Osteoblast (primary cell): ENCODE results near the gene ADORA1. TPM values are rescaled to one million over a fixed set of nuclear protein-coding genes. Genes with fewer than 3 reads are reported as not detected.
A peak's percentile ranks its signal among the peaks of the same experiment; 100 is the strongest.

Experiments
- DNase-seq: peaks from one replicate; pipeline ENCODE4 v3.0.0; 2011; ENCODE audit warnings: low spot score, mixed read lengths; ENCODE audit not compliant: insufficient read length; ENCODE audit errors: missing footprints
- H2AFZ ChIP-seq: 2 replicates; pipeline ENCODE4 v1.6.0; 2011; ENCODE audit warnings: mild to moderate bottlenecking, low read length
- H3K27ac ChIP-seq: 2 replicates; pipeline ENCODE4 v1.5.1; 2011; ENCODE audit warnings: mild to moderate bottlenecking, low read depth, low read length, moderate library complexity
- H3K27me3 ChIP-seq: 2 replicates; pipeline ENCODE4 v1.6.0; 2012; ENCODE audit warnings: mild to moderate bottlenecking, control low read depth, inconsistent platforms, low read length, moderate library complexity; ENCODE audit not compliant: insufficient read depth
- H3K36me3 ChIP-seq: 2 replicates; pipeline ENCODE4 v1.5.1; 2011; ENCODE audit warnings: mild to moderate bottlenecking, low read length, control low read depth, moderate library complexity; ENCODE audit not compliant: insufficient read depth
- H3K4me1 ChIP-seq: 2 replicates; pipeline ENCODE4 v1.5.1; 2011; ENCODE audit warnings: mild to moderate bottlenecking, low read length, control low read depth, moderate library complexity; ENCODE audit not compliant: insufficient read depth
- H3K4me2 ChIP-seq: 2 replicates; pipeline ENCODE4 v1.6.0; 2011; ENCODE audit warnings: mild to moderate bottlenecking, low read length; ENCODE audit not compliant: insufficient read depth
- H3K4me3 ChIP-seq: fragments of 200-600 bp; sonication (generic); 3 replicates; pipeline ENCODE4 v1.5.1; 2012; ENCODE audit warnings: mild to moderate bottlenecking, low read length, inconsistent platforms; ENCODE audit not compliant: insufficient read depth
- H3K79me2 ChIP-seq: 2 replicates; pipeline ENCODE4 v1.6.0; 2012; ENCODE audit warnings: mild to moderate bottlenecking, low read length, control low read depth, inconsistent platforms; ENCODE audit not compliant: insufficient read depth
- H3K9me3 ChIP-seq: 2 replicates; pipeline ENCODE4 v1.5.1; 2011; ENCODE audit warnings: low read depth, low read length, control low read depth
- H4K20me1 ChIP-seq: 2 replicates; pipeline ENCODE4 v1.6.0; 2012; ENCODE audit warnings: mild to moderate bottlenecking, low read length, control low read depth; ENCODE audit not compliant: insufficient read depth
- CTCF ChIP-seq: IDR thresholded peaks from 2 replicates; pipeline ENCODE4 v1.5.1; 2011; ENCODE audit warnings: mild to moderate bottlenecking, low read depth, low read length, moderate library complexity; ENCODE audit errors: extremely low read depth
- total RNA-seq: library from RNA; depleted of rRNA; stranded (reverse); fragments of >200 nt; gene quantifications from 2 replicates; pipeline ENCODE4 v1.2.3, GENCODE V29; 2012

ADORA1 gene
- total RNA-seq, 1 donor: 4.0 TPM

GRCh38 chr1:203213126-203213525 is 85.6 kb downstream of the ADORA1 start:
- DNase-seq: no peak
- H4K20me1 ChIP-seq: no peaks in the 10 kb centered on the region
- no peaks in the 10 kb centered on the region for H3K36me3 ChIP-seq
- peaks cover 2% of the 10 kb centered on the region for H3K27me3 ChIP-seq
- H3K27ac ChIP-seq: no peak overlapping the region
- no peak for TF ChIP-seq CTCF
- no peaks in the 10 kb centered on the region for H3K79me2 ChIP-seq
- no peaks in the 10 kb centered on the region for H3K9me3 ChIP-seq
- no peak overlapping the region for H2AFZ ChIP-seq
- H3K4me2 ChIP-seq: no peak overlapping the region
- H3K4me3 ChIP-seq: no peak overlapping the region
- H3K4me1 ChIP-seq: peaks cover 6% of the 10 kb centered on the region

- H3K79me2 ChIP-seq: no peaks in the 10 kb centered on the region
- H3K27ac ChIP-seq: no peak overlapping the region
- H3K4me1 ChIP-seq: peaks cover 6% of the 10 kb centered on the region
- H3K9me3 ChIP-seq: no peaks in the 10 kb centered on the region
- H3K4me3 ChIP-seq: no peak overlapping the region
- H2AFZ ChIP-seq: no peak overlapping the region
- peaks cover 12% of the 10 kb centered on the region for H3K27me3 ChIP-seq
- no peaks in the 10 kb centered on the region for H4K20me1 ChIP-seq
- no peak overlapping the region for H3K4me2 ChIP-seq
- no peak for TF ChIP-seq CTCF
- no peak for DNase-seq
- no peaks in the 10 kb centered on the region for H3K36me3 ChIP-seq
These were observed 87.3 kb downstream of the ADORA1 start for GRCh38 chr1:203214871-203215270.

- no peak for DNase-seq
- H3K36me3 ChIP-seq: no peaks in the 10 kb centered on the region
- TF ChIP-seq CTCF: no peak
These were observed 88.0 kb downstream of the ADORA1 start for GRCh38 chr1:203215573-203215972.

GRCh38 chr1:203216274-203217138 is 89.0 kb downstream of the ADORA1 start:
- Histone ChIP-seq H3K4me3 (no peak overlapping the region), H3K27ac (no peak overlapping the region), H3K9me3 (no peaks in the 10 kb centered on the region), H4K20me1 (no peaks in the 10 kb centered on the region), H3K36me3 (no peaks in the 10 kb centered on the region), H3K79me2 (no peaks in the 10 kb centered on the region), H3K4me2 (no peak overlapping the region), H2AFZ (no peak overlapping the region), H3K27me3 (peaks cover 23% of the 10 kb centered on the region), H3K4me1 (peaks cover 6% of the 10 kb centered on the region)
- peak; percentile 75 for TF ChIP-seq CTCF
- peak; percentile 90 for DNase-seq

More at GRCh38 chr1:203215573-203215972, 88.0 kb downstream of the ADORA1 start:
- H2AFZ ChIP-seq: no peak overlapping the region
- H4K20me1 ChIP-seq: no peaks in the 10 kb centered on the region
- no peak overlapping the region for H3K27ac ChIP-seq
- H3K9me3 ChIP-seq: no peaks in the 10 kb centered on the region
- H3K4me2 ChIP-seq: no peak overlapping the region
- H3K4me3 ChIP-seq: no peak overlapping the region
- H3K4me1 ChIP-seq: peaks cover 6% of the 10 kb centered on the region
- no peaks in the 10 kb centered on the region for H3K79me2 ChIP-seq
- H3K27me3 ChIP-seq: peaks cover 17% of the 10 kb centered on the region
